GM19099 (cell line): ENCODE measurements around the gene TRIM17.

Experiments
- POLR2A ChIP-seq: IDR thresholded peaks from 3 replicates; pipeline ENCODE4 v1.6.1; 2011; ENCODE audit warnings: low read depth; ENCODE audit not compliant: insufficient read length; ENCODE audit errors: extremely low read depth

The TRIM17 gene, protein sequence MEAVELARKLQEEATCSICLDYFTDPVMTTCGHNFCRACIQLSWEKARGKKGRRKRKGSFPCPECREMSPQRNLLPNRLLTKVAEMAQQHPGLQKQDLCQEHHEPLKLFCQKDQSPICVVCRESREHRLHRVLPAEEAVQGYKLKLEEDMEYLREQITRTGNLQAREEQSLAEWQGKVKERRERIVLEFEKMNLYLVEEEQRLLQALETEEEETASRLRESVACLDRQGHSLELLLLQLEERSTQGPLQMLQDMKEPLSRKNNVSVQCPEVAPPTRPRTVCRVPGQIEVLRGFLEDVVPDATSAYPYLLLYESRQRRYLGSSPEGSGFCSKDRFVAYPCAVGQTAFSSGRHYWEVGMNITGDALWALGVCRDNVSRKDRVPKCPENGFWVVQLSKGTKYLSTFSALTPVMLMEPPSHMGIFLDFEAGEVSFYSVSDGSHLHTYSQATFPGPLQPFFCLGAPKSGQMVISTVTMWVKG

DNA sequence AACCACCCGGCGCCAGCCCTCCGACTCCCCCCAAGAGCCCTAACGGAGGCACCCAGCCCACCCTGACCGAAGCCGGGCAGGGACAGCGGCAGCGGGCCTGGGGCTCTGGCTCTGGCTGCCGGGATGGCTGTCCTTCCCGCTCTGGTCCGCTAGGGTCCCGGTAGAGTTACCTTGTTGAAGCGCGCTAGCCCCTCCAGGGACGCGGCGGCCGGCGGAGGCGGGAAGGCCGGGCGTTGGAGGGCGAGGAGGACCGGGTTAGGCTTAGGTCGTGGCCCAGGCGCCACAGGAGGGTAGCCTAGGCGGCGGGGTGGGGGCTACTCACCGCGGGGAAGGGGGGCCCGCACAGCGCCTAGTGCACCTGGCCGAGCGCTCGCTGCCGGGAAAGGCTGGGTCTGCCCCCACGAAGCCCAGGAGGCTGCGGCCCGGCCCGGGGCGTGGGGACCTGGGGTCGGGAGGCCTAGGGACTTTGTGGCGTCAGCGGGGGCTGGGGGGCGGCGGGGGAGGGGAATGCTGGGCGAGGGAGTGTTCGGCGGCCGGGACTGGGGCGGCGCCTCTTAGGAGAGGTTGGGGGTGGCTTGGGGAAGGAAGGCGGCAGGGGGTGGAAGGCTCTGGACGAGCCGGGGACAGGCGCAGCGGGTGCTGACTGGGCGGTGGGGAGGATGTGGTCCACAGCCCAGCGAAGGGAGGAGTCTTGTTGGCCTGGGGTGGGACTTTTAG is at the start of gene TRIM17:
TSS of gene TRIM17 (minus strand) at position 645 of the 717 bp plus-strand sequence. CDS start 1,789 bp downstream, outside the sequence.
- no peak for TF ChIP-seq POLR2A

DNA sequence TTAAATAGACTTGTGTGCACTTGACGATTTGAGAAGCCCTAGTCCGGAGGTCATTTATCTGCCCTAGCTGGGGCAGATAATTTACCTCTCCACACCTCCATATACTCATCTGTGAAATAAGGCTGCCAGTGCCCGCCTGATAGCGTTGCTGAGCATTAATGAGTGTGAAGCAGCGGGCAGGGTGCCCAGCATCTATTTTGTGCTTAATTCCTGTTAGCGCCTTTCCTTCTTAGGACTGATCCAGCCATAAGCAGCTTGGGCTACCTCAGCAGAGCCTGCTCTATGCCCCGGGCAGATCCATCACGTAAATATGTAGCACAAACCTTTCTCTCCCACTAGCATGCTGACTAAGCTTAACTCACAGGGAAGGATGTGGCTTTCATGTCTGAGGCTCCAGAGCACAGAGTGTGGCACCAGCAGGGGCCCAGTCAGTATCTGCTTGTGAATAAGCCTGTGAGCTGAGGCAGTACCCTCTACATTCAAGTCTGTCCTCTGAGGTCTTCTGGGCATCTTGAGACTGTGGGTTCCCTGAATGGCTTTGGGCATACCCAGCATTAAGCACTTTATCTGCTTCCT is 49.0 kb upstream of the TRIM17 start:
- TF ChIP-seq POLR2A = no peak

- TF ChIP-seq POLR2A = no peak
Measured at GRCh38 chr1:228465141-228465540, 48.5 kb upstream of the TRIM17 start.

DNA sequence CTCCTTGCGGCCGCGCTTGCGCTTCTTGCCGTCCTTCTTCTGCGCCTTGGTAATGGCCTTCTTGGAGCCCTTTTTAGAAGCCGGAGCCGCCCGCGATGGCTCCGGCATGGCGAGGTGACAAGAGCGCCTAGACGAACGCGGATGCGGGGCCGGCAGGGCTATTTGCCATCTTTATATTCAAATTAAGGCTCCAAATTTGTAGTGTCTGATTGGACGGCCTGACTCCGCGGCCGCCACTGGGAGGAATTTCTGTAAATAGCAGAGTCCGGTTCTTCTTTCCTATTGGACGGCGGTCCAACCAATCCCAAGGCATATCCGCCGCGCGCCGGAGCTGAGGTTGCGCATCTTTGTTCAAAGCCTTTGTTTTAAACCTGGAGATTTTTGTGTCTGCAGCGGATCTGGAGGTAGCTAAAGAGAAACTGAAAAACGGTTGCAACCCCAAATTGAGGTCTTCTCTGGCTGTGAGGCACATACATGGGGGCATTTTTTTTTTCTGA is 47.9 kb upstream of the TRIM17 start:
- TF ChIP-seq POLR2A = peak; percentile 55

- peak; percentile 44 for TF ChIP-seq POLR2A
Measured at GRCh38 chr1:228463559-228464455, 47.1 kb upstream of the TRIM17 start.

- TF ChIP-seq POLR2A = no peak
Measured at GRCh38 chr1:228463009-228463558, 46.4 kb upstream of the TRIM17 start.

DNA sequence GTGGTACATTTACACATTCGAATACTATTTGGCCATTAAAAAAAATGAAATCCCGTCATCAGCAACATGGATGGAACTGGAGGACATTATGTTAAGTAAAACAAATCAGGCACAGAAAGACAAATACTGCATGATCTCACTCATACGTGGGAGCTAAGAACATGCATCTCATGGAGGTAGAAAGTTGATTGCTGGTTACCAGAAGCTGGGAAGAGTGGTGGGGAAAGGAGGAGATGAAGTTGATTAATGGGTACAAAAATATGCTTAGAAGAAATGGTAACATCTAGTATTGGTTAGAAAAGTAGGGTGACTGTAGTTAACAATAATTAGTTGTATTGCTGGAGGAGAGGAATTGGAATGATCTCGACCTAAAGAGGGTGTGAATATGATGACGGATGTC is 45.9 kb upstream of the TRIM17 start:
- TF ChIP-seq POLR2A = no peak

DNA sequence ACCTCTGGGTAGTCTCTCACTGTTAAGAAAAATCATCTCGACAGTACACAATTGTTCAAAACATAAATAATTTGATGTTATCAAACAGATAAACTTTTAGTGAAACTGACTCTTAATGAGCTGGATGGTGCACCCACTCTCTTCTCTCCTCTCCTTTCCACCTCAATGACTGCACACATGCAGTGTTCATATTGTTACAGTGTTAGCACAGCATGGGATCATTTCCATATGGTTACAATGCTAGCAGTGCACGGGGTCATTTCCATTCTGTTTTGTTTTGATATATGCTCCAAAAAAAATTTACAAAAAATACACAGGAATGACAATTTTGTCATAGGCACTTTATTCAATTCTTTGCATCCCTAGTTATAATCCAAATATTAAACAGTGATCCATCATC is 44.2 kb upstream of the TRIM17 start:
- TF ChIP-seq POLR2A = no peak

DNA sequence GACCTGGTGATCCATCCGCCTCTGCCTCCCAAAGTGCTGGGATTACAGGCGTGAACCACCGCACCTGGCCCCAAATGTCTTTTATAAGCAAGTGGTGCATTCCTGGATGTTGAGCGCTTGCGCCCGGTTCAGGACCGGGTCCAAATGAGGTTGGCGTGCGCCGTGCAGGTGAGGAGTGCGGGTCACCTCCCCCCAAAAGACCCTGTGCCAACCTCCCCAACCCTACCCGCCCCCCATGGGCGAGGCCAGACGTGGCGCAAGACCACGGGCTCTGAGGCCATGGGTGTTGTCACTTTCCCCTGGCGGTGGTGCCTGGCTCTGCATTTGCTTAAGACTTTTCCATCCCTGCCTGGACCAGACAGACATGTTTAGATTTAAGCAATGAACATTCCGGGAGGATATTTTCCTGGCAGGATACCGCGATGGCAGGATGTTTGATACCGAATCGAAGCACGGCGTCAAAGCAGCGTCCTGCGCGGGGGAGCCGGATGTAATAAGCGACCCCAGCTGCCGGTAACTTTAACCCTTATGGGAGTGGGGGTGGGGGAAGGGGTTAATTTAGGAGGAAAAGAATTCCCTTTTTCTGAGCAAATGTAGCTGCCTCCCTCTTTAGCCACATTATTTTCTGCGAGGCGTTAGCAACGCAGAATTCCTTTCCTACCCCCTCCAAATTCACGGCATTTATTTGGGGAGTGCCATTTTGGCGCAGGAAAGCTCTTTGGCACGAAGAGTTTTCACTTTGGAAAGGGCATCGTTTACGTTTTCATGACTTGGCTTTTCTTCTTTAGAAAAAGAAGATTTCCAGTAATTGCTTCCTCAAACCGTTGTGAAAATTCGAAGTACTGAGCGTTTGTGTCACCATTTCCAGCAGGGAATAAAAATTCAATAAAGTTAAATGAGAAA is 42.7 kb upstream of the TRIM17 start:
- TF ChIP-seq POLR2A = no peak

DNA sequence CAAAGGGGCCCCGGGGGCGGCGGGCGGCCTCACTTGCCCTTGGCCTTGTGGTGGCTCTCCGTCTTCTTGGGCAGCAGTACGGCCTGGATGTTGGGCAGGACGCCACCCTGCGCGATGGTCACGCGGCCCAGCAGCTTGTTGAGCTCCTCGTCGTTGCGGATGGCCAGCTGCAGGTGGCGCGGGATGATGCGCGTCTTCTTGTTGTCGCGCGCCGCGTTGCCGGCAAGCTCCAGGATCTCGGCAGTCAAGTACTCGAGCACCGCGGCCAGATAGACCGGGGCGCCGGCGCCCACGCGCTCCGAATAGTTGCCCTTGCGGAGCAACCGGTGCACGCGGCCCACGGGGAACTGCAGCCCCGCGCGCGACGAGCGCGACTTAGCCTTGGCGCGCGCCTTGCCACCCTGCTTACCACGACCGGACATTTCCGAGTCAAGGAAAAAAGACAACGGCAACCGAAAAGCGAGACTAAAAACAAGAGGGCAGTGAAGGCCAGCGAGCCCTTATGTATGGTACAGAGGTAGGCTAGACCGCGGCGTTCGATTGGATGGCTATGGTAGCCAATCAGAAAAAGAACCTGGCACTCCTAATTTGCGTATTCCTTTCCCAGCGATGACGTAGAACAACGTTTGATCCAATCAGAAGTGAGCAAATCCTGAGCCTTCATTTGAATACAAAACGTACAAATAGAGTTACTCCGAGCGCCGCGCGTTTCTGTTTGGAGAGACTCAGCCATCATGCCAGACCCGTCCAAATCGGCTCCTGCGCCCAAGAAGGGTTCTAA is 40.9 kb upstream of the TRIM17 start:
- TF ChIP-seq POLR2A = peak; percentile 87

DNA sequence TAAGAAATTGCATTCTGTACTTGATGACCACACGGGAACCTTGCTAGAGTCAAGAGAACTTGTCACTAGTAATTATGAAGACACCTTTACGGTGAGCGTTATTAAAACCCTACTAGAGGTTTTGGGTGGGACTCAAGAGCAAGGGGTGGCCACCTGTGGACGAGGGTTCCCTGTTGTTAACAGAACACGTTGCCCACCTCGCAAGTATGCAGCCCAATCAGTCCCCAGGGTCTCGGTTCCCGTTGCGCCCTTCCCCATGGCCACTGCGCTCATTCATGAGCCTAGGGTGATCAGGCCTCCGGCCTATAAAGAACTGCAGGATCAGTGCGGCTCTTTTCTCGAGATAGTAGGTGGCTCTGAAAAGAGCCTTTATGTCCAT is 40.3 kb upstream of the TRIM17 start:
- TF ChIP-seq POLR2A = no peak

- TF ChIP-seq POLR2A = no peak
Measured at GRCh38 chr1:228456252-228457016, 39.8 kb upstream of the TRIM17 start.
